CD4-positive, alpha-beta memory T cell (primary cell): Measurements from ENCODE around the gene COL6A6. TPM values are rescaled to one million over a fixed set of nuclear protein-coding genes. Genes with fewer than 3 reads are reported as not detected.
"Not testable (repeated sequence)": the region's sequence is repeated elsewhere in the genome, so short reads cannot be mapped to it uniquely, and the experiment has no call there.

Source experiments
- CTCF ChIA-PET: fragments of 350-600 bp; sonication (Branson Sonifier 250); formaldehyde crosslinking; loops from one replicate; lab custom pipeline; 2021; ENCODE audit warnings: inconsistent platforms; ENCODE audit not compliant: partially characterized antibody; lab: Charles Lee
- POLR2A ChIA-PET: fragments of 350-600 bp; sonication (Branson Sonifier 250); formaldehyde crosslinking; loops from one replicate; lab custom pipeline; 2021; ENCODE audit not compliant: partially characterized antibody; lab: Charles Lee
- DNase-seq, 5 donors: peaks; one replicate each; pipeline versions ENCODE4 v3.0.0 to v3.0.0-alpha.2; 2020 to 2022; ENCODE audit warnings: mixed read lengths in 1 of 5
- H3K27ac ChIP-seq: one replicate; pipeline ENCODE4 v1.7.0; 2013; ENCODE audit warnings: low read depth, low read length
- H3K27me3 ChIP-seq: 2 replicates; pipeline ENCODE4 v1.7.0; 2013; ENCODE audit warnings: mild to moderate bottlenecking, low read length, moderate library complexity; ENCODE audit not compliant: insufficient read depth
- H3K36me3 ChIP-seq: 2 replicates; pipeline ENCODE4 v1.7.0; 2013; ENCODE audit warnings: mild to moderate bottlenecking, low read length, moderate library complexity; ENCODE audit not compliant: insufficient read depth
- H3K4me1 ChIP-seq: 2 replicates; pipeline ENCODE4 v1.7.0; 2013; ENCODE audit warnings: mild to moderate bottlenecking, low read length, moderate library complexity; ENCODE audit not compliant: insufficient read depth
- H3K4me3 ChIP-seq, 2 donors: one replicate each; pipeline ENCODE4 v1.7.0; 2013; ENCODE audit warnings: low read length in 2 of 2, mild to moderate bottlenecking in 1 of 2
- H3K9me3 ChIP-seq, 2 donors: one replicate each; pipeline ENCODE4 v1.7.0; 2013; ENCODE audit warnings: low read length in 2 of 2, control low read depth in 1 of 2; ENCODE audit not compliant: control insufficient read depth in 1 of 2
- H3K27ac Mint-ChIP-seq, 7 donors: one replicate each; pipeline ENCODE4 v1.8.0; 2020 to 2021; ENCODE audit warnings: mixed read lengths in 7 of 7, mild to moderate bottlenecking in 6 of 7, inconsistent platforms in 3 of 7, moderate library complexity in 3 of 7
- H3K27me3 Mint-ChIP-seq, 2 donors: one replicate each; pipeline ENCODE4 v1.8.0; 2020 to 2021; ENCODE audit warnings: mixed read lengths in 2 of 2
- H3K36me3 Mint-ChIP-seq, 2 donors: one replicate each; pipeline ENCODE4 v1.8.0; 2020 to 2021; ENCODE audit warnings: mixed read lengths in 2 of 2, inconsistent platforms in 1 of 2, mild to moderate bottlenecking in 1 of 2
- H3K4me1 Mint-ChIP-seq, 4 donors: one replicate each; pipeline ENCODE4 v1.8.0; 2020 to 2021; ENCODE audit warnings: mixed read lengths in 4 of 4, mild to moderate bottlenecking in 1 of 4
- H3K4me3 Mint-ChIP-seq, 8 donors: one replicate each; pipeline ENCODE4 v1.8.0; 2020 to 2021; ENCODE audit warnings: mixed read lengths in 8 of 8, mild to moderate bottlenecking in 7 of 8, moderate library complexity in 6 of 8, inconsistent platforms in 3 of 8
- H3K9me3 Mint-ChIP-seq, 8 donors: one replicate each; pipeline ENCODE4 v1.8.0; 2020 to 2021; ENCODE audit warnings: mixed read lengths in 8 of 8, mild to moderate bottlenecking in 5 of 8, inconsistent platforms in 3 of 8, moderate library complexity in 1 of 8
- intact Hi-C: fragments of 100-400 bp; cut with micrococcal nuclease; formaldehyde crosslinking; loops from one replicate; pipeline ENCODE4 v1.15.1; 2023
- polyA plus RNA-seq, 2 donors: library from polyadenylated mRNA; unstranded; fragments of 300-500 nt; fragmentation: Illumina TruSeq; gene quantifications; one replicate each; pipeline ENCODE4 v1.2.3, GENCODE V29; 2021
- total RNA-seq, 2 experiments: library from RNA; stranded (reverse); gene quantifications; one replicate each; pipeline ENCODE4 v1.2.3, GENCODE V29; 2021

The COL6A6 gene
- total and polyA plus RNA-seq, 4 experiments from 2014 or later: not detected

GRCh38 chr3:130537673-130538304, 20.8 kb downstream of the COL6A6 start:
- POLR2A ChIA-PET: no interaction called here
- H3K4me1 ChIP-seq: no peaks in the 10 kb centered on the region
- H3K27ac ChIP-seq: no peak overlapping the region
- intact Hi-C loops: loop anchor here (5.0 kb wide), 1 partner anchor 260 kb away; no protein-coding TSS in a partner anchor
- no peaks in the 10 kb centered on the region for H3K27me3 ChIP-seq
- no peak overlapping the region for H3K4me3 Mint-ChIP-seq
- no peak for DNase-seq
- no peak overlapping the region for H3K4me3 ChIP-seq
- CTCF ChIA-PET: interaction anchor here (0.7 to 1.7 kb wide), 5 partner anchors 8 to 130 kb away, joined by 3 to 5 read pairs (median 4); no protein-coding TSS in a partner anchor
- H3K27ac Mint-ChIP-seq: no peak overlapping the region
- no peaks in the 10 kb centered on the region for H3K4me1 Mint-ChIP-seq
- peaks cover 2 to 10% of the 10 kb centered on the region in 2 donors for H3K27me3 Mint-ChIP-seq
- peaks cover 0 to 2% (median 0%) of the 10 kb centered on the region in 8 donors for H3K9me3 Mint-ChIP-seq
- H3K9me3 ChIP-seq: no peaks in the 10 kb centered on the region
- no peaks in the 10 kb centered on the region for H3K36me3 ChIP-seq
- H3K36me3 Mint-ChIP-seq: no peaks in the 10 kb centered on the region

- Histone ChIP-seq H3K9me3 (no peaks in the 10 kb centered on the region), H3K36me3 (no peaks in the 10 kb centered on the region), H3K27me3 (no peaks in the 10 kb centered on the region), H3K4me1 (no peaks in the 10 kb centered on the region), H3K4me3 (no peak overlapping the region), H3K27ac (no peak overlapping the region)
- Mint-ChIP-seq H3K36me3 (no peaks in the 10 kb centered on the region), H3K27ac (no peak overlapping the region), H3K9me3 (peaks cover 0 to 2% (median 0%) of the 10 kb centered on the region in 8 donors), H3K27me3 (peaks cover 0 to 10% of the 10 kb centered on the region in 2 donors), H3K4me3 (no peak overlapping the region), H3K4me1 (peaks cover 0 to 2% (median 0%) of the 10 kb centered on the region in 4 donors)
- CTCF ChIA-PET: interaction anchor here (0.7 to 1.4 kb wide), 4 partner anchors 10 to 394 kb away, joined by 3 to 6 read pairs (median 4); no protein-coding TSS in a partner anchor
- peak; percentile 18 to 40 (median 24) for DNase-seq
- POLR2A ChIA-PET: no interaction called here
- intact Hi-C loops: loop anchor here (5.0 kb wide), 1 partner anchor 262 kb away; no protein-coding TSS in a partner anchor
These were observed 22.0 kb downstream of the COL6A6 start for GRCh38 chr3:130539005-130539404.

- Mint-ChIP-seq H3K9me3 (peaks cover 0 to 3% (median 0%) of the 10 kb centered on the region in 8 donors), H3K27ac (no peak overlapping the region), H3K4me3 (no peak overlapping the region), H3K36me3 (no peaks in the 10 kb centered on the region), H3K4me1 (peaks cover 0 to 2% (median 0%) of the 10 kb centered on the region in 4 donors), H3K27me3 (peaks cover 2 to 5% of the 10 kb centered on the region in 2 donors)
- H3K9me3 ChIP-seq: no peaks in the 10 kb centered on the region
- CTCF ChIA-PET: interaction anchor here (0.7 kb wide), 1 partner anchor 107 kb away, joined by 4 read pairs; no protein-coding TSS in a partner anchor
- H3K27me3 ChIP-seq: no peaks in the 10 kb centered on the region
- DNase-seq: no peak
- H3K36me3 ChIP-seq: no peaks in the 10 kb centered on the region
- intact Hi-C loops: no loop called here
- no peak overlapping the region for H3K27ac ChIP-seq
- H3K4me3 ChIP-seq: no peak overlapping the region
- no peaks in the 10 kb centered on the region for H3K4me1 ChIP-seq
- POLR2A ChIA-PET: no interaction called here
These were observed 26.3 kb downstream of the COL6A6 start for GRCh38 chr3:130543322-130543721.

GRCh38 chr3:130546920-130547679, 30.1 kb downstream of the COL6A6 start:
- no peaks in the 10 kb centered on the region for H3K27me3 ChIP-seq
- ChIA-PET CTCF (interaction anchor here (1.3 to 1.5 kb wide), 2 partner anchors 9 to 10 kb away, joined by 4 read pairs; no protein-coding TSS in a partner anchor), POLR2A (no interaction called here)
- peaks cover 0 to 4% (median 0%) of the 10 kb centered on the region in 8 donors for H3K9me3 Mint-ChIP-seq
- H3K27ac Mint-ChIP-seq: no peak overlapping the region
- no peaks in the 10 kb centered on the region for H3K9me3 ChIP-seq
- no peak overlapping the region for H3K27ac ChIP-seq
- no peak overlapping the region for H3K4me3 Mint-ChIP-seq
- no peak overlapping the region for H3K4me3 ChIP-seq
- peaks cover 0 to 2% (median 0%) of the 10 kb centered on the region in 4 donors for H3K4me1 Mint-ChIP-seq
- intact Hi-C loops: no loop called here
- no peak for DNase-seq
- H3K36me3 Mint-ChIP-seq: no peaks in the 10 kb centered on the region
- H3K36me3 ChIP-seq: no peaks in the 10 kb centered on the region
- H3K4me1 ChIP-seq: no peaks in the 10 kb centered on the region
- peaks cover 2 to 9% of the 10 kb centered on the region in 2 donors for H3K27me3 Mint-ChIP-seq

- H3K27me3 ChIP-seq, H3K27ac ChIP-seq, H3K4me1 Mint-ChIP-seq, H3K4me3 ChIP-seq, H3K36me3 ChIP-seq, H3K9me3 ChIP-seq, DNase-seq, H3K27ac Mint-ChIP-seq, intact Hi-C loops, H3K4me3 Mint-ChIP-seq, H3K27me3 Mint-ChIP-seq, POLR2A ChIA-PET, H3K9me3 Mint-ChIP-seq, H3K36me3 Mint-ChIP-seq, H3K4me1 ChIP-seq: not testable (repeated sequence)
- CTCF ChIA-PET: interaction anchor here (1.5 kb wide), 1 partner anchor 10 kb away, joined by 4 read pairs; no protein-coding TSS in a partner anchor
These were observed 30.7 kb downstream of the COL6A6 start for GRCh38 chr3:130547680-130548065.

GRCh38 chr3:130548356-130548755, 31.4 kb downstream of the COL6A6 start:
- Histone ChIP-seq H3K36me3 (no peaks in the 10 kb centered on the region), H3K4me1 (no peaks in the 10 kb centered on the region), H3K27ac (no peak overlapping the region), H3K4me3 (no peak overlapping the region), H3K27me3 (no peaks in the 10 kb centered on the region), H3K9me3 (no peaks in the 10 kb centered on the region)
- peaks cover 0 to 4% (median 0%) of the 10 kb centered on the region in 8 donors for H3K9me3 Mint-ChIP-seq
- peaks cover 2 to 9% of the 10 kb centered on the region in 2 donors for H3K27me3 Mint-ChIP-seq
- ChIA-PET CTCF (interaction anchor here (1.5 kb wide), 1 partner anchor 11 kb away, joined by 4 read pairs; no protein-coding TSS in a partner anchor), POLR2A (no interaction called here)
- H3K27ac Mint-ChIP-seq: no peak overlapping the region
- no peak for DNase-seq
- peaks cover 0 to under 1% (median 0%) of the 10 kb centered on the region in 4 donors for H3K4me1 Mint-ChIP-seq
- intact Hi-C loops: no loop called here
- no peak overlapping the region for H3K4me3 Mint-ChIP-seq
- no peaks in the 10 kb centered on the region for H3K36me3 Mint-ChIP-seq
